ENCODE data around the gene BMERB1.
"Not testable (repeated sequence)": the region's sequence is repeated elsewhere in the genome, so short reads cannot be mapped to it uniquely, and the experiment has no call there.

Gene BMERB1

GRCh38 chr16:15524966-15525365 lies 90.6 kb downstream of the BMERB1 start:
- no peak for DNase-seq

DNA sequence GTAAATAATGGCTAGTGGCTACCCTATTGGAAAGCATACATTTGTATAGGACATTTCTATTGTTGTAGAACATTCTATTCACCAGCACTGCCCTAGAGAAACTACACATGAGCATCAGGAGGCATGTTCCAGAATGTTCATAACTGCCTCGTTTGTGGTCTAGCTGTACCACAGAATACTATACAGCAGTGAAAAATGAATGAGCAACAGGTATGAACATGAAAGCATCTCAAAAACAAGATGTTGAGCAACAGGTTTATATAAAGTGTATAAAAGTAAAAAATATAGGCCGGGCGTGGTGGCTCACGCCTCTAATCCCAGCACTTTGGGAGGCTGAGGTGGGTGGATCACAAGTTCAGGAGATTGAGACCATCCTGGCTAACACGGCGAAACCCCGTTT lies 91.7 kb downstream of the BMERB1 start:
- DNase-seq: no peak

DNA sequence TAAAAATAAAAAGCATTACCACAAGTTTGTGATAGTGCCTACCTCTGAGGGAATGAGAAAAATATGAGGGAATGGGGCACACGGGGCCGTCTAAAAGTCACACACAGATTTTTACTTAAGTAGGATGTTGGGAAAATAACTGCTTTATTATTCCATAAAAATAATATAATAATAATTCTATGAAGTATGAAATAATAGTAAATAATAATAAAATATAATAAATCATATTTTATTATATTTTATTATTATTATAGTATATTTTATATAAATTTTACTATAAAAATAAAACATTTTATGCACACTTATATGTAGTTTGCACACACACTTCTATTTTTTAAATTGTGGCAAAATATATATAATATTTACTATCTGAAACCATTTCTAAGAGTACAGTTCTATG lies 92.3 kb downstream of the BMERB1 start:
- no peak for DNase-seq

- DNase-seq: no peak
Observed at GRCh38 chr16:15529673-15530072, 95.3 kb downstream of the BMERB1 start.

- DNase-seq: no peak
Observed at GRCh38 chr16:15530085-15530484, 95.7 kb downstream of the BMERB1 start.

DNA sequence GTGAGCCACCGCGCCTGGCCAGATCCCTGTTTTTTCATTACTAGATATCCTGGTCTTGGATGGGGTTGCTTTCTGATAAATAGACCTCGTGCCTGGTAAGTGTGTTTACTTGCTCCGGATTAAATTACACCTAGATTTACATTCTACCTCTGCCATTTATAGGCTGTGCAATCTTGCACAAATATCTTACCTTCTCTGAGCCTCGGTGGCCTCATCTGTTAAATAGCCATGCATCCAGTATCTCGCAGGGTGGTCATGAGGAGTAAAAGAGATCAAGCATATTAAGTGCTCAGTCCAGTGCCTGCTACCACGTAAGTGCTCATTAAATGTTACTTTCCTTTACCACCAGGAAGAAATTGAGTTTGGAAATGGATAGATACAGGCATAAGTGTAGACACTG lies 98.4 kb downstream of the BMERB1 start:
- DNase-seq: no peak

DNA sequence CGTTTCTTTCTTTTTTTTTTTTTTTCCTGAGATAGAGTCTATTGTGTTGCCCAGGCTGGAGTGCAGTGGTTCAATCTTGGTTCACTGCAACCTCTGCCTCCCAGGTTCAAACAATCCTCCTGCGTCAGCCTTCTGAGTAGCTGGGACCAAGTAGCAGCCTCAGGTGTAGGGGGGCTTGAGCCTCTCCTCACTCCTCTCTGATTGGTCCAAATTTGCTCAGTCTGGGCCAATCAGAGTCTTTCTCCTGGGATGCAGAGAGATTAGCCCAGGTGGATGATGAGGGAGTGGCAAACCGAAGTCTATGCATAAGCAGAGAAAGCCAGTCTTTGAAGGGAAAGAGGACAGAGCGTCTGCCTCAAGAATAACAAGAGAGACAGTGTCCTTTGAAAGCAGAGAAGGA lies 99.0 kb downstream of the BMERB1 start:
- no peak for DNase-seq

DNA sequence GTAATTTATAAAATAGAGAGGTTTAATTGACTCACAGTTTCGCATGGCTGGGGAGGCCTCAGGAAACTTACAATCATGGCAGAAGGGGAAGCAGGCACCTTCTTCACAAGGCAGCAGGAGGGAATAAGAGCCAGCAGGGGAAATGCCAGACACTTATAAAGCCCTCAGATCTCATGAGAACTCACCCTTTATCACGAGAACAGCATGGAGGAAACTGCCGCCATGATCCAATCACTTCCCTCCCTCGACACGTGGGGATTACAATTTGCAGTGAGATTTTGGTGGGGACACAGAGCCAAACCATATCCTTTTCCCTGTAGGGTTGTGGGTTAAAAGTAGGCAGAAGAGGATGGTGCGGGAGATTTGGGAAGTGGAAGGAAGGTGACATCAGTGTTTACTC lies 101.4 kb downstream of the BMERB1 start:
- DNase-seq: no peak

DNA sequence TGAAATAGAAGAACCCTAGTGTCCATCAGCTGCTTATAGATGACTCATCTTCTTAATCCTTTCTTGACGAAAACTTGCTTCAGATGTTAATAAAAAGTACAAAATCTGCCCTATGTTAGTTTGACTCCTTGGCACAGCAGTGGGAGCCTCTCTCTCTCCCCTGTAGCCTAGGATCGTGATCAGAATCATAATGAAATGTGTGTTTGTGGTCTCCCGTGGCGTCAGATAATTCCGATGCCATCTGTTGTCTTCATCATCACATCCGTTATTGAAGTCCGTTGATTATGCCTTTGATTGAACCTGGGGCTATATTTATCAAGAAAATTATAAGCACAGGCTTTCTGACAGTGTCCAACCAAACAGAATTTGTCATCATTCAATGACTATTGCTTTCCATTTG lies 102.5 kb downstream of the BMERB1 start:
- no peak for DNase-seq

DNA sequence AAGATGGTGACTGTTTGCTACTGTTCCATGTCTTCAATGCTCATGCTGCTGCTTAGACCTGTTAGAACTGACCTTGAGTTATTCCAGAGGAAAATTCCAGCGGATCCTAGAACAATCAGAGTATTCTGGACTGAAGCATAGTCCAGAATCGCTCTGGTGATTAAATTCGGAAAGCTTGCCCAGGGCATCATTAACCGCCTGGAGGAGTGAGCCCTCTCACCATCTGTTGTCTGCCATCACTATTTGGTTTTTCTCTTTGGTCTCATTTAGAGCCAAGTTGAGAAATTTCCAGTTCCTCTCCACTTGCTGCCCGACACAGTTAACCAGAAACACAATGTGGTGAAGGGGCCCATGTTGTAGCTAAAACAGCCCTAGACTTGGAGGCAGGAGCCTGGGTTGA lies 104.1 kb downstream of the BMERB1 start:
- DNase-seq: no peak

GRCh38 chr16:15539197-15539596 lies 104.8 kb downstream of the BMERB1 start:
- no peak for DNase-seq

DNA sequence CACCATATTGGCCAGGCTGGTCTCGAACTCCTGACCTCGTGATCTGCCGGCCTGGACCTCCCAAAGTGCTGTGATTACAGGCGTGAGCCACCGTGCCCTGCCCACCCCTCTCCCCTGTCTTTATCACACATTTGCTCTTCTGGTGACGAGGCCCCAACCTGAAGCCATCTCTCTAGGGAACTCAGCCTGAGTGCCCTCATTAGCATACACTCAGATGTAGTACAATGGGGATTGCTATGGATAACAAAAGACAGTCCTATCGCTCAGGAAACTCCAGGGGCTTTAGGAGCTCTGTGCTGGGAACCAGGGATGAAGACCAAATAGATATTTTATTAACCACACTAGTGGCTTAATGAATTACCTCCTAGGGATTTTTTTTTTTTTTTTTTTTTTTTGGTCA lies 107.9 kb downstream of the BMERB1 start:
- no peak for DNase-seq

- DNase-seq: no peak
Observed at GRCh38 chr16:15542734-15543347, 108.5 kb downstream of the BMERB1 start.

- DNase-seq: no peak
Observed at GRCh38 chr16:15544405-15544804, 110.0 kb downstream of the BMERB1 start.

- DNase-seq: no peak
Observed at GRCh38 chr16:15545544-15545943, 111.2 kb downstream of the BMERB1 start.

GRCh38 chr16:15547072-15547767 lies 112.8 kb downstream of the BMERB1 start:
- DNase-seq: not testable (repeated sequence)

DNA sequence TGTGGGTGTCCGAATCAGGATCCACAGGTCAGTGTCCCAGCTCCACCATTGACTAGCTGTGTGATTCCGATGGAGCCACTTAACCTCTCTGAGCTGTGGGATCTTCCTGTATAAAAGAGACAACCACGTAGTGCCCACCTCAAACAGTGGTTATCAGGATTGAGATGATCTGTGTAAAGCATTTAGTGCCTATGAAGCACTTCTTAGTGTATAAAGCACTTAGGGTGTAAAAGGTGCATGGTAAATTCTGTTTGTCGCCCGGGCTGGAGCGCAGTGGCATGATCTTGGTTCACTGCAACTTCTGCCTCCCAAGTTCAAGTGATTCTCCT lies 113.3 kb downstream of the BMERB1 start:
- no peak for DNase-seq

DNA sequence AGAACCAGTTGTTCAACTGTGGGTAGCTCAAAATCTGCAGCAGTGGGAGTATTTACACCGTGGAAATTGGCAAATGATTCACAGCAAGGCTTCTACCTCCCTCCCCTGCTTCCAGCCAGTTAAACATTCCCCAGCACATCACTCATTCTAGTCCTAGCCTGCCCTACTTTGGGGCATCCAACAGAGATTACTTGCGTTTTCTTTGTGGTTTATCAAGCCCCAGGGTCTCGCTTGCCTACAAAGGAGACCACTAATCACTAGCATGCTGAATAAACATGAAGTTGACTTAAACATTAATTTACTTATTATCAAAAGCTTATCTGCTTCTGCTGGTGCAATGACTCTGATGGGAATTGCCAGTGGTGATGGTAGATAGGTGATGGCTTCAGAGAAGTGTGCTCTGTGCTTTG lies 114.1 kb downstream of the BMERB1 start:
- DNase-seq: no peak

- peak in 1 of 2 donors; percentile 10 for DNase-seq
Observed at GRCh38 chr16:15552507-15552906, 118.1 kb downstream of the BMERB1 start.

- peak in 1 of 2 donors; percentile 17 for DNase-seq
Observed at GRCh38 chr16:15553313-15554088, 119.1 kb downstream of the BMERB1 start.

- DNase-seq: no peak
Observed at GRCh38 chr16:15556130-15556529, 121.7 kb downstream of the BMERB1 start.

GRCh38 chr16:15557258-15557657 lies 122.9 kb downstream of the BMERB1 start:
- DNase-seq: no peak

- DNase-seq: no peak
Observed at GRCh38 chr16:15559176-15559575, 124.8 kb downstream of the BMERB1 start.

GRCh38 chr16:15564604-15565339 lies 130.4 kb downstream of the BMERB1 start:
- DNase-seq: no peak
